ENCODE measurements around the gene ANKFN1.
A peak's percentile ranks its signal among the peaks of the same experiment; 100 is the strongest.

Gene ANKFN1, protein sequence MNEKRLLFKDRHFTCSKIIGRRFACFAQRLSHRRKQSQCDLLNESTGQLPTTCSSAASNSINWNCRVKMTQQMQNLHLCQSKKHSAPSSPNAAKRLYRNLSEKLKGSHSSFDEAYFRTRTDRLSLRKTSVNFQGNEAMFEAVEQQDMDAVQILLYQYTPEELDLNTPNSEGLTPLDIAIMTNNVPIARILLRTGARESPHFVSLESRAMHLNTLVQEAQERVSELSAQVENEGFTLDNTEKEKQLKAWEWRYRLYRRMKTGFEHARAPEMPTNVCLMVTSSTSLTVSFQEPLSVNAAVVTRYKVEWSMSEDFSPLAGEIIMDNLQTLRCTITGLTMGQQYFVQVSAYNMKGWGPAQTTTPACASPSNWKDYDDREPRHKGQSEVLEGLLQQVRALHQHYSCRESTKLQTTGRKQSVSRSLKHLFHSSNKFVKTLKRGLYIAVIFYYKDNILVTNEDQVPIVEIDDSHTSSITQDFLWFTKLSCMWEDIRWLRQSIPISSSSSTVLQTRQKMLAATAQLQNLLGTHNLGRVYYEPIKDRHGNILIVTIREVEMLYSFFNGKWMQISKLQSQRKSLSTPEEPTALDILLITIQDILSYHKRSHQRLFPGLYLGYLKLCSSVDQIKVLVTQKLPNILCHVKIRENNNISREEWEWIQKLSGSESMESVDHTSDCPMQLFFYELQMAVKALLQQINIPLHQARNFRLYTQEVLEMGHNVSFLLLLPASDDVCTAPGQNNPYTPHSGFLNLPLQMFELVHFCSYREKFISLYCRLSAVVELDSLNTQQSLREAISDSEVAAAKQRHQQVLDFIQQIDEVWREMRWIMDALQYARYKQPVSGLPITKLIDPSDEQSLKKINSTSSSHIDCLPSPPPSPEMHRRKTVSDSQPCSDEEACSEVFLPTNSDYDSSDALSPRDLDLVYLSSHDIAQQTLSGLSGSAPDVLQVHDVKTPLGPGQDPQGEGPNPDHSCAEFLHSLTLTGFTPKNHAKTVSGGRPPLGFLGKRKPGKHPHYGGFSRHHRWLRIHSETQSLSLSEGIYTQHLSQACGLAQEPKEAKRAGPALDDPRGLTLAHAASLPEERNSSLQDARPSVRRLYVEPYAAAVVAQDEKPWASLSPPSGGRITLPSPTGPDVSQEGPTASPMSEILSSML

DNA sequence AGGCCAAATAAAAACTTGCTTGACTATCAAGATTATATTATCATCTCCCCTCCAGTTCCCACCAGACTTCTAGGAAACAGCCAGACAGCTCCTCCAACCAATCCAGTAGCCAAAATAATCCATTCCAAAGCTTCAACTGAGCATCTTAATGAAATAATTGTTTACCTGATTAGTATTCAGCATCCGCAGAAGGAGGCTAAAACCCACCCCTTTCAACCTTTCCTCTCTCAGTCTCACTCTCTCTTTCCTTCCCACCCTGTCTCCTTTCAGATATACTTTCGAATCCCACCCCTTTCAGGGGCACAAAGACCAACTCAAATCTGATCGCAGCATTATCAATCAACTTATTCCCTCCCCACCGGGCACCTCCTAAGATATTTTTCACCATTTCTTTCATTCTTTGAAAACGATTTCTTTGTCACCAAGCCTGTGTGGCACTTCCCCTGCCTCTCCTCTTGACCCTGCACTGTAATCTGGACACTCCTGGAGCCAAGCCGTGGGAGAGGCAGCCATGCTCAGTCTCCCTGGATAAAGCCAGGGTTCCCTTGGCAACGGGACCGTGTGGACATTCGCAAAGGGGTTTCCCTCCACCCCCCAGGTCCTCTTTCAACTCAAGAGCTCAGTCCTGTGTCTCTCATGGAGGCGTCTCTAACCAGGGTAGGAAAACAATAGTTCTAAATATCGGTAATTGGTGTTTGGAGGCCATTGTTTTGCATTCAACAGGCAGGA is at the start of gene ANKFN1:
TSS of gene ANKFN1 (plus strand) at position 602 of the 729 bp plus-strand sequence. CDS start 59,193 bp downstream, outside the sequence.
- DNase-seq (ENCODE audit: low read depth), result no peak
- TF ChIP-seq, protein P1, sequence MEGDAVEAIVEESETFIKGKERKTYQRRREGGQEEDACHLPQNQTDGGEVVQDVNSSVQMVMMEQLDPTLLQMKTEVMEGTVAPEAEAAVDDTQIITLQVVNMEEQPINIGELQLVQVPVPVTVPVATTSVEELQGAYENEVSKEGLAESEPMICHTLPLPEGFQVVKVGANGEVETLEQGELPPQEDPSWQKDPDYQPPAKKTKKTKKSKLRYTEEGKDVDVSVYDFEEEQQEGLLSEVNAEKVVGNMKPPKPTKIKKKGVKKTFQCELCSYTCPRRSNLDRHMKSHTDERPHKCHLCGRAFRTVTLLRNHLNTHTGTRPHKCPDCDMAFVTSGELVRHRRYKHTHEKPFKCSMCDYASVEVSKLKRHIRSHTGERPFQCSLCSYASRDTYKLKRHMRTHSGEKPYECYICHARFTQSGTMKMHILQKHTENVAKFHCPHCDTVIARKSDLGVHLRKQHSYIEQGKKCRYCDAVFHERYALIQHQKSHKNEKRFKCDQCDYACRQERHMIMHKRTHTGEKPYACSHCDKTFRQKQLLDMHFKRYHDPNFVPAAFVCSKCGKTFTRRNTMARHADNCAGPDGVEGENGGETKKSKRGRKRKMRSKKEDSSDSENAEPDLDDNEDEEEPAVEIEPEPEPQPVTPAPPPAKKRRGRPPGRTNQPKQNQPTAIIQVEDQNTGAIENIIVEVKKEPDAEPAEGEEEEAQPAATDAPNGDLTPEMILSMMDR (conservative IDR thresholded peaks at IDR 0.05; ENCODE audit: control insufficient read depth, insufficient read depth, low read depth, low read length), result no peak
- H3K4me3 ChIP-seq (ENCODE audit: control insufficient read depth, low read depth, low read length), result no peak within 1 kb of the TSS

DNA sequence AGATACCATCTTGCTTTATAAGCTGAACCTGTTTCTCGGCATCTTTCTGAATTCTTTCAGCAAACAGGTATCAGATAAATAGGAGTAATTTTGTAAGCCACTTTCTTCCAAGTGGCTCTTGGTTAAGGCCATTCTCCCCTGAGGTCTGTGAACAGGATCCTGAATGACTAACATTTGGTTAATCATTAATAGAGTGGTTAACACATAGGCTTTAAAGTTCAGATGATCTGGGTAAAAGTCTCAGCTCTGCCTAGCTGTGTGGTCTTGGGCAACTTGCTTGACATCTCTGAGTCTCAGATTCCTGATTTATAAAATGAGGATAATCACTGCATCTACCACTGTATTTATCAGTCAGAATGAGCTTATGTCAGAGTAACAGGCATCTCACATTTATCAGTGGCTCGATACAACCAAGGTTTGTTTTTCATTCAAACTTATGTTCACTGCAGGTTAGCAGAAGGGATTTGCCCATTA is 44.4 kb upstream of the ANKFN1 start:
- no peak for DNase-seq (ENCODE audit: low read depth)
- TF ChIP-seq, protein P1 (conservative IDR thresholded peaks at IDR 0.05; ENCODE audit: control insufficient read depth, insufficient read depth, low read depth, low read length), result no peak
- H3K4me3 ChIP-seq (ENCODE audit: control insufficient read depth, low read depth, low read length), result no peak overlapping the region

DNA sequence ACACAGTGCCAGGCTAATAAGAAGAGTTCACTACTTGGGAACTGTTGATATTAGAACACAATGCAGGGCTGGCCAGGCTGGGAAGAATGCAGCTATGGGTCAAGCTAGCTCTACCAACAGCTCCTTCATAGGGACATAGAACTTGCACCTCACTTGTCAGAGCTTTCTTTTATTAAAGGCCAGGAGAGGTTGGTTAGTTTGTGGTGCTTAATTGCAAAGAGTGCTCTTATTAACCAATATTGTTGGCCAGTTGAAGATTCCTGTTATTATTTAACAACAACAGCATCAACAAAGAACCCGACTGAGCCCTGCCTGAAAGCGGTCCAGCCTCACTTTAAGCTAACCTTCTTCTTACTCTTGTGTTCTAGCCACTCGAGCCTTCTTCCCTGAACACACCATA is 43.4 kb upstream of the ANKFN1 start:
- DNase-seq (ENCODE audit: low read depth), result no peak
- no peak overlapping the region for H3K4me3 ChIP-seq (ENCODE audit: control insufficient read depth, low read depth, low read length)
- TF ChIP-seq, protein P1 (conservative IDR thresholded peaks at IDR 0.05; ENCODE audit: control insufficient read depth, insufficient read depth, low read depth, low read length), result no peak

DNA sequence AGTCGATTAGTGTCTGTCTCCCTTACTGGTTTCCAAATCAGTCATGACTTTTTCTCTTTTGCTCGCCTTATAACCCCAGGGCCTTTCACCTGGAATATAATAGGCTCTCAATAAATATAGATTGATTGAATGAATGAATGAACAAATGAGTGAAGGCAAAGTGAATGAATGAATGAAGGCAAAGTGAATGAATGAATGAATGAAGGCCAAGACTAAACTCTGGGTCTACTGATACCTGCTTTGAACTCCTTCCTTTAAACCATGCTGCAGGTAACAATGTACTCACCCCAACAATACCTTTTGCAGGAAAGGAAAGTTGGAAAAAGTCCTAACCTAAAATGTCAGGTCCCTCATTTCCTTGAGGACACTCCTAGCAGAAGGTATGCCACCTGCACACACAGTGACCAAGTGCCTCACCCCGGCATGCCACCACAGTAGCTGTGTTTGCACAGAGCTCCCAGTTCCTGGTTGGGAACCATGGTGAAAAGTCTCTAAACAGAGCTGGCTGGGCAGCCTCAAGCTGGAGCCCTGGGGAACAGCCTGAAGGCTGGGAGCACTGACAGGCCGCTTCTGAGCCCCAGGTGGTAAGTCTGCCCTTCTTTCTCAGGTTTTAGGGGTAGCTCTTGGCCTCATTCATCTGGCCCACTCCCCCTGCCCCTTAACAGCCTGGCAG is 42.7 kb upstream of the ANKFN1 start:
- no peak overlapping the region for H3K4me3 ChIP-seq (ENCODE audit: control insufficient read depth, low read depth, low read length)
- no peak for DNase-seq (ENCODE audit: low read depth)
- TF ChIP-seq, protein P1 (conservative IDR thresholded peaks at IDR 0.05; ENCODE audit: control insufficient read depth, insufficient read depth, low read depth, low read length), result no peak

DNA sequence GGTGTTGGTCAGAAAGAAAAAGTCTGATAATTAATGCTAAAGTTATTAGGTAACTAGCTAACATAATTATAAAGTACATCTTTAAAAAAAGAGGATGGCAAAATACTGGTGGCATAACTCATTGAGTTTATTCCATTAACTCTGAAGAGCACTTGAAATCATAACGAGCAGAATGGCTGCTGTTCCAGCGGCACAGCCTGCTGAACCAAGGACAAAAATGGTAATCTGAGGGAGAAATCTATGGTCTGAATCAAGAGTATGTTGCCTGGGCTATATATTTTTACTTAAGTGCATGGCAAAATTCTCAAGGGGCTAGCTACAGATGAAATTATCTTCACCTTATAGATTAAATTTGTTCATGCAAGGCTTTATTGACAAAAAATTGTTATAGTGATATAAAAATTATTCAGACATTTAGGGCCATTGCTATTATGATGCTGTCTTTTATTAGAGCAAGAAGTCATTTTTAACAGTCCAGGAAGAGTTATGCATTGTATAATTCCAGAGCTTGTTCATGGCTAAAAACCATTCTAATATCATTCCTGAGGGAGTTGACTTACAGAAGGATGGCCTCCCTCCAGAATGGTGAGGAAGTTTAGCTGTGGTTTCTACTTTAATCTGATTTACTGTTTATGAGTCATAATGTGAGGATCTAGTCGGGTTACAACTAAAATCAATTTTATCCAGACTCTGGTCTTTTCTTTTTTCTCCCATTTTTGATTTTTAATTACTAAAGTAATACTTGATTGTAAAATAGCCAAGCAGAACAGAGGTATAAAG is 41.4 kb upstream of the ANKFN1 start:
- no peak overlapping the region for H3K4me3 ChIP-seq (ENCODE audit: control insufficient read depth, low read depth, low read length)
- DNase-seq (ENCODE audit: low read depth), result peak; percentile 87
- TF ChIP-seq, protein P1 (conservative IDR thresholded peaks at IDR 0.05; ENCODE audit: control insufficient read depth, insufficient read depth, low read depth, low read length), result no peak

Measured in fibroblast of mammary gland (primary cell).